HG02981 (cell line): ENCODE data around the gene C21orf58.

Experiments used
- ATAC-seq: cut with Tn5 transposase; IDR thresholded peaks from one replicate; pipeline ENCODE4 v1.9.1; 2021; ENCODE audit warnings: mild to moderate bottlenecking, moderate library complexity; ENCODE audit not compliant: unreplicated experiment

Gene C21orf58

GRCh38 chr21:46264690-46265144 lies 59.0 kb downstream of the C21orf58 start:
- no peak for ATAC-seq

GRCh38 chr21:46264046-46264689 lies 59.5 kb downstream of the C21orf58 start:
- no peak for ATAC-seq

GRCh38 chr21:46256501-46256994 lies 67.1 kb downstream of the C21orf58 start:
- no peak for ATAC-seq

- ATAC-seq = no peak
Observed at GRCh38 chr21:46255758-46256337, 67.8 kb downstream of the C21orf58 start.

- ATAC-seq = no peak
Observed at GRCh38 chr21:46255166-46255565, 68.5 kb downstream of the C21orf58 start.

- no peak for ATAC-seq
Observed at GRCh38 chr21:46254208-46254975, 69.3 kb downstream of the C21orf58 start.

GRCh38 chr21:46253610-46254124 lies 70.0 kb downstream of the C21orf58 start:
- ATAC-seq = peak; percentile 56

GRCh38 chr21:46252840-46253239 lies 70.8 kb downstream of the C21orf58 start:
- no peak for ATAC-seq
